Keratinocyte (primary cell): ENCODE data around the gene ROS1. TPM values are rescaled to one million over a fixed set of nuclear protein-coding genes. Genes with fewer than 3 reads are reported as not detected.

Experiments
- DNase-seq: peaks from one replicate; pipeline ENCODE4 v3.0.0-alpha.2; 2011; ENCODE audit warnings: low read depth, missing footprints, low spot score
- FAIRE-seq: peaks from 2 replicates; lab custom pipeline; 2011; peaks lifted over from hg19 to GRCh38; lab: Jason Lieb, UNC
- H2AFZ ChIP-seq: 2 replicates; pipeline ENCODE4 v1.6.0; 2012; ENCODE audit warnings: low read length, control low read depth, inconsistent platforms; ENCODE audit not compliant: control insufficient read depth
- H3K27ac ChIP-seq: 2 replicates; pipeline ENCODE4 v1.5.1; 2011; ENCODE audit warnings: low read length; ENCODE audit not compliant: control insufficient read depth, insufficient read depth
- H3K27me3 ChIP-seq: 3 replicates; pipeline ENCODE4 v1.6.0; 2011; ENCODE audit warnings: low read length; ENCODE audit not compliant: control insufficient read depth, insufficient read depth; ENCODE audit errors: extremely low read depth
- H3K36me3 ChIP-seq, 2 experiments: 2 replicates in 1 of 2; 3 replicates in 1 of 2; pipeline ENCODE4 v1.5.1; 2011; ENCODE audit warnings: low read length in 2 of 2, mild to moderate bottlenecking in 1 of 2; ENCODE audit not compliant: control insufficient read depth in 2 of 2, insufficient read depth in 2 of 2; ENCODE audit errors: extremely low read depth in 1 of 2
- H3K4me1 ChIP-seq: 3 replicates; pipeline ENCODE4 v1.5.1; 2011; ENCODE audit warnings: low read length; ENCODE audit not compliant: control insufficient read depth, insufficient read depth; ENCODE audit errors: extremely low read depth
- H3K4me2 ChIP-seq: 3 replicates; pipeline ENCODE4 v1.6.0; 2011; ENCODE audit warnings: low read depth, low read length; ENCODE audit not compliant: control insufficient read depth, insufficient read depth; ENCODE audit errors: extremely low read depth
- H3K4me3 ChIP-seq, 3 experiments: fragments of 200-600 bp in 1 of 3; sonication (generic) in 1 of 3; 2 replicates in 2 of 3; 3 replicates in 1 of 3; pipeline ENCODE4 v1.5.1; 2011 to 2016; ENCODE audit warnings: low read length in 3 of 3, mild to moderate bottlenecking in 3 of 3, control low read depth in 2 of 3, inconsistent platforms in 1 of 3, low read depth in 1 of 3, mixed read lengths in 1 of 3, mixed run types in 1 of 3, moderate library complexity in 1 of 3; ENCODE audit not compliant: control insufficient read depth in 2 of 3, insufficient read depth in 2 of 3; ENCODE audit errors: extremely low read depth in 1 of 3
- H3K79me2 ChIP-seq: 2 replicates; pipeline ENCODE4 v1.6.0; 2012; ENCODE audit warnings: low read length; ENCODE audit not compliant: control insufficient read depth, insufficient read depth
- H3K9ac ChIP-seq: 3 replicates; pipeline ENCODE4 v1.6.0; 2011; ENCODE audit warnings: low read length; ENCODE audit not compliant: control insufficient read depth, insufficient read depth; ENCODE audit errors: extremely low read depth
- H3K9me1 ChIP-seq: 3 replicates; pipeline ENCODE4 v1.6.0; 2011; ENCODE audit warnings: low read length; ENCODE audit not compliant: control insufficient read depth, insufficient read depth; ENCODE audit errors: extremely low read depth
- H3K9me3 ChIP-seq: 2 replicates; pipeline ENCODE4 v1.5.1; 2012; ENCODE audit warnings: low read depth, low read length; ENCODE audit not compliant: control insufficient read depth
- H4K20me1 ChIP-seq: 3 replicates; pipeline ENCODE4 v1.6.0; 2011; ENCODE audit warnings: low read length; ENCODE audit not compliant: control insufficient read depth, insufficient read depth; ENCODE audit errors: extremely low read depth
- CTCF ChIP-seq, 3 experiments: IDR thresholded peaks in 1 of 3; conservative IDR thresholded peaks in 1 of 3; optimal IDR thresholded peaks in 1 of 3; 2 replicates in 2 of 3; 3 replicates in 1 of 3; pipeline versions ENCODE3 to v1.5.1; 2011; ENCODE audit warnings: low read length in 3 of 3, mild to moderate bottlenecking in 3 of 3, moderate library complexity in 2 of 3, control low read depth in 1 of 3, inconsistent platforms in 1 of 3; ENCODE audit not compliant: insufficient read depth in 2 of 3; ENCODE audit errors: extremely low read depth in 1 of 3
- EZH2 ChIP-seq: IDR thresholded peaks from one replicate; pipeline ENCODE4 v1.6.1; 2012; ENCODE audit warnings: inconsistent platforms, mild to moderate bottlenecking, low read length, moderate library complexity
- dilution Hi-C: fragments of 300-500 bp; cut with MboI; formaldehyde crosslinking; loops from one replicate; pipeline ENCODE4 v1.7.0; 2020; ENCODE audit warnings: low sequenced_read_pairs; ENCODE audit not compliant: extremely low pct_ligation_motif_present
- polyA plus RNA-seq, 5 experiments: library from polyadenylated mRNA; depleted of rRNA in 3 of 5; stranded (reverse) in 3 of 5; stranded (forward) in 1 of 5; unstranded in 1 of 5; fragments of >200 nt; gene quantifications; 1 replicate in 1 of 5; 2 replicates in 3 of 5; 3 replicates in 1 of 5; pipeline versions ENCODE4 v1.2.1 to v1.2.3, GENCODE V29; 2011 to 2012; ENCODE audit warnings: missing spikeins in 2 of 5, low read depth in 1 of 5, low replicate concordance in 1 of 5

ROS1 gene
- polyA plus RNA-seq, 1 donor (not counting 4 experiments of a cell fraction or from before 2014, with no cell fraction given) = 0.16 TPM

- Histone ChIP-seq H3K27ac (no peak overlapping the region), H2AFZ (no peak overlapping the region), H4K20me1 (no peaks in the 10 kb centered on the region), H3K9me3 (no peaks in the 10 kb centered on the region), H3K36me3 (no peaks in the 10 kb centered on the region), H3K4me3 (no peak overlapping the region), H3K79me2 (no peaks in the 10 kb centered on the region), H3K9me1 (no peaks in the 10 kb centered on the region), H3K9ac (no peak overlapping the region), H3K27me3 (no peaks in the 10 kb centered on the region), H3K4me1 (no peaks in the 10 kb centered on the region), H3K4me2 (no peak overlapping the region)
- dilution Hi-C loops = no loop called here
- DNase-seq = no peak
- FAIRE-seq = no peak
- no peak for TF ChIP-seq CTCF (optimal IDR thresholded peaks at IDR 0.05 in 1 of 3, IDR thresholded peaks at IDR 0.05 in 1 of 3, conservative IDR thresholded peaks at IDR 0.05 in 1 of 3; ENCODE audit: extremely low read depth in 1 of 3, insufficient read depth in 2 of 3, low read length in 3 of 3)
- TF ChIP-seq EZH2 = no peak
Observed at GRCh38 chr6:117472667-117473066, 46.9 kb upstream of the ROS1 start.

- no peaks in the 10 kb centered on the region for H3K9me3 ChIP-seq
- H3K4me3 ChIP-seq = no peak overlapping the region
- no peak overlapping the region for H2AFZ ChIP-seq
- H3K9me1 ChIP-seq = no peaks in the 10 kb centered on the region
- dilution Hi-C loops = no loop called here
- no peak overlapping the region for H3K9ac ChIP-seq
- no peaks in the 10 kb centered on the region for H3K36me3 ChIP-seq
- peaks cover 4% of the 10 kb centered on the region for H3K4me1 ChIP-seq
- no peak overlapping the region for H3K4me2 ChIP-seq
- no peaks in the 10 kb centered on the region for H3K27me3 ChIP-seq
- no peak overlapping the region for H3K27ac ChIP-seq
- no peak for TF ChIP-seq CTCF (optimal IDR thresholded peaks at IDR 0.05 in 1 of 3, IDR thresholded peaks at IDR 0.05 in 1 of 3, conservative IDR thresholded peaks at IDR 0.05 in 1 of 3; ENCODE audit: extremely low read depth in 1 of 3, insufficient read depth in 2 of 3, low read length in 3 of 3)
- no peak for TF ChIP-seq EZH2
- no peaks in the 10 kb centered on the region for H4K20me1 ChIP-seq
- FAIRE-seq (no peak), DNase-seq (no peak)
- H3K79me2 ChIP-seq = no peaks in the 10 kb centered on the region
Observed at GRCh38 chr6:117469791-117470190, 44.0 kb upstream of the ROS1 start.
